ENCODE results near the gene TSPAN11.
"Not testable (repeated sequence)": the region's sequence is repeated elsewhere in the genome, so short reads cannot be mapped to it uniquely, and the experiment has no call there.

TSPAN11 gene

GRCh38 chr12:31005256-31005943, 78.9 kb downstream of the TSPAN11 start:
- no peak for DNase-seq

- no peak for DNase-seq
Measured at GRCh38 chr12:31005944-31006361, 79.4 kb downstream of the TSPAN11 start.

- no peak for DNase-seq
Measured at GRCh38 chr12:31006416-31007152, 80.0 kb downstream of the TSPAN11 start.

- no peak for DNase-seq
Measured at GRCh38 chr12:31007153-31007495, 80.6 kb downstream of the TSPAN11 start.

DNA sequence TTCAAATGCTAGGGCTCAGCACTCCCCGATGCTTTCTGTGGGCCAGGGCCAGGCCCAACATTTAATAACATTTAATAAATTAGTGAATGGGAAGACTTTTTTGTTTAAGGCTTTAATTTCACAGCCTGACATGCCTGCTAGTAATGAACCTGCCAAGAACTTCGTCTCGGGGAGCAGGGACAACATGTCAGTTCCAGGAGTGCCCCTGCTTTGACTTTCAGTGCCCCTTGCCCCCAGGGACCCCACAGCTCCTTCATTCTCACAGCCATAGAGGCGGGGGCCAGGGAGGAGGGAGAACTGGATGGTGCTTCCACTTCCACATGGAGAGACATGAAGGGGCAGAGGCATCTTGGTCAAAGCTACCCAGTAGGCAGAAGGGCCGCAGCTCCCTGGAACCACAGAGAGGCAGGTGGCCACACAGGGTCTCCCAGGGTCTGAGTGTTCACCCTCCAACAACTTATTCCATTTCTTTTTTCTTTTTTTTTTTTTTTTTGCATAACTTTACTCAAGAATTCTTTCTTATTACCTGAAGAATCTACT, 81.2 kb downstream of the TSPAN11 start:
- no peak for DNase-seq

- DNase-seq = no peak
Measured at GRCh38 chr12:31008241-31008761, 81.8 kb downstream of the TSPAN11 start.

- DNase-seq = no peak
Measured at GRCh38 chr12:31008961-31009840, 82.7 kb downstream of the TSPAN11 start.

DNA sequence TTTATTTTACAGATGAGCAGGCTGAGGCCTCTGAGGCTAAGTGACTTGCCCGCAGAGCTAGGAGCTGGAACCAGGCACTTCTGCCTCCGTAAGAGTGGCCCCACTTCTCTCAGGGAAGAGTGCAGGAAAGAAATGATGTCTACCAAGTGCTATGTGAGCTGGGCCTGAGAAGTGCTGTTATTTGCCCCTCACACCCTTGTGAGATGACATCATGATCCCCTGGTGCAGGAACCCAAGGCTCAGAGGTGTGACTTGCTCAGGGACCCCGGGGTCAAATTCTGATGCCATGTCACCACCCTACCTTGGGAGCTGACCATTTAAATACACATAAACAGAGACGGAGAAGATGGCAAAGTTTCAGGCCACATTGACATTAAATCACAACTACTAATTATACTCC, 83.4 kb downstream of the TSPAN11 start:
- DNase-seq = no peak

- DNase-seq = no peak
Measured at GRCh38 chr12:31011336-31011735, 84.8 kb downstream of the TSPAN11 start.

GRCh38 chr12:31011746-31012566, 85.4 kb downstream of the TSPAN11 start:
- no peak for DNase-seq

DNA sequence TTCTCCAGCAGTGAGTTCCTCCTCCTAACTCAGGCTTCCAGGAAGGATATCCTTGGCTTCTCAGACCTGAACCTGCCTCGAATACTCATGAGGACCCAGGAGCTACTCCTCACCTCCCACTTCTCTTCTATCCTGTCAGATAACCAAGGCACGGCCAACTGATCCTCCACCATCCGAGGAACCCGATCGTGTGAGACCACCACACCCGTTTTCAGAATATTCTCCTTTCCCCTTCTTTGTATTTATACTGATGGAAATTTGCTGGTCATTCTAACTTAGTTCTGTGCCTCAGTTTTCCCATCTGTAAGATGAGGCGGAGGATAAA, 86.0 kb downstream of the TSPAN11 start:
- DNase-seq = not testable (repeated sequence)

DNA sequence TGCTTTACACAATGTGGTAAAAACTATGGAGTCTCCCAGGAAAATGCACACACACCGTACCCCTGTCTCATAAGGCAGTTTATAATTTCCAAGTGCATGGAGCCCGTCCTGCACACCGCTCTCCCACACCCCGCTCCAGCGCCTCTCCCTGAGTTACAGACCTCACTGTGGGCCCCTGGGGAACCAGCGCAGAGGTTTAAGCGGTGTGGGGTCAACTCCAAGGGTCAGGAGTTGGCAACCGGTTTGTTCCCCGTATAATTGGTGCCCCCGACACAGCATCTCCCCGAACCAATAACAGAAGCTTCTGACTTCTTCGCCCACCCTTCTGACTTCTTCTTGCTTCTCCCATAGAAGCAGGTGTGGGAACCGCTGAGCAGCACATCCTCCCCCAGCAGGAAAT, 88.7 kb downstream of the TSPAN11 start:
- DNase-seq = no peak

- DNase-seq = no peak
Measured at GRCh38 chr12:31016057-31016456, 89.5 kb downstream of the TSPAN11 start.

DNA sequence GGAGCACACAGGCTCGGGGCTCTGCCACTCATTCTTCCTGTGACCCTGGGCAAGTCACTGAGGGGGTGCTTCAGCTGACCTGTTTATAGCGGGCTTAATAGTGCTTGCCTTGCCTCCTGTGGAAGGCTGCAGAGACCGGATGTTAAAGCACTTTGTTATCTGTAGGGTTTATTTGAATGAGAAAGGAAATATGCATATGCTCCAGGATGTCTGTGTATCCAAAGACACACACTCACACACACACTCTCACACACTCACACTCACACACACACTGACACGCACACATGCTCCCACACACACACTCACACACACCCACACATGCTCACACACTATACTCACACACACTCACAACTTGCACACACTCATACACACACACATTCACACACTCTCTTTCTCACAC, 91.0 kb downstream of the TSPAN11 start:
- DNase-seq = no peak

DNA sequence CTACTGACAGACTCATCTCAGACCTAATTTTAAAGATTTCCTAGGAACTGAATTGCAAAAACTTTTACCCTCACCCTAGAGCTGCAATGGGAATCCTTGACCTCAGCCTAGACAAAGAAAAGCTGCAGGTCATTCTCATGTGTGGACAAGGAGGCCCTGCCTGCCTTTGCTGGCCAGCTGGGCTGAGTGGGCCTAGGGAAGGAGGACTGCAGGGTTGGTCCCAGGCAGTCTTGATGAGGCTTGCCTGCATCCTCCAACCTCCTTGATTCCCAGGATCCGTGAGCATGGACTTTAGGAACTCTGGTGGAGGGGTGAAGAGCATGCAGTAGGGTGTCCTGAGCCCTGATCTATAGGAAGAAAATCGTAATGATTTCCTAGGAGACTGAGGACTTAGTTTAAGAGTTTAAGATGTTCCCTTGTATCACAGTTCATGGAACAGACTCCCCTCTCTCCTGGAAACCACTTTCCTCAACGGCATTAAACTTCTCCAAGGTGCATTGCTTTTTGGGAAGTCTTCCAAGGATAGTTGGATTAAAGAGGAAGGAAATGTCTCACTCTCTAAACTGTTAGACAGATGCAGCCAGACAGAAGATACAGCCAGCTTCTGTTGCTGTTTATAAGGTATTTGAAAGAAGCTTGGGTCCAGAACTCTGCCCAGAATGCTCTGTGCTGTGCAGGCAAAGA, 91.7 kb downstream of the TSPAN11 start:
- DNase-seq = no peak

DNA sequence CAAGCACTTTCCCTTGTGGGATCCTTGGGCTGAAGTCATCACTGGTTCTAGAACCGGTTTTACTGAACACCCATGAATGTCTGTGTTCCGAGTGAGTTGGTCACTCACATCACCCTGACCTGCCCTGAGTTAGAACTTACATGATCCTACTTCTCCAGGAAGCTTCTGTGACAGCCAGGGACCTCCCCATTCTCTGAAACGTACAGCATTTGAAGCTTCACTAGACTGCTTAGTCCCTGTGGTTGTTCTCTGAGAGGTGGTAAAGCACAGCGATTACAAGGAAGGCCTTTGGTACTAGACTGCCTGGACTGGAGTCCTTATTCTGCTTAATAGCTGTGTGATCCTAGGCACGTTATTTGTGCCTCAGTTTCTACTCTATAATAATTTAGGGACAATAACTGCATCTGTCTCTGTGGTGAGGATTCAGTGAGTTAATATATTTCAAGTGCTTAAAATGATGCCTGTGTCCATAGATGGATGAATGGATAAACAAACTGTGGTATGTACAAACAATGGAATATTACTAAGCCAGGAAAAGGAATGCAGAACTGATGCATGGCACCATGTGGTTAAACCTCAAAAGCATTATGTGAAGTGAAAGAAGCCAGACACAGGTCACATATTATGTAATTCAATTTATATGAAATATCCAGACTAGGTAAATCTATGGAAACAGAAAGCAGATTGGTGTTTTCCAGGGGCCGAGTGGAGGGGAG, 92.4 kb downstream of the TSPAN11 start:
- DNase-seq = no peak

DNA sequence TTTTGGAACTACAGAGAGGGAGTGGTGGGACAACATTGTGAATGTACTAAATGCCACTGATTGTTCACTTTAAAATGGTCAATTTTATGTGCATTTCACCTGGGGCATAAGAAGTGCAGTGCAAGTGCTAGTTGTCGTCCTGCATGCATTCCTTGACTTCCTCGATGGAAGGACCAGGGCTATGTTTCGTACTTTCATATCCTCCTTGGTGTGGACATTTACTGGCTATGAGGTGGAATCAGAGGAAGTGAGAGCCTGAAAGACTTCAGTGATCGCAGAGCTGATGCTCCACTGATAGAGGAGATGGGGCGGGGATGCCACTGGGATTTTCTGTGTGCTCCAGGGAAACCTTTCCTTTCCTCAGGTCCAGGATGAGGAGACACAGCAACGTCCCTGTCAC, 93.0 kb downstream of the TSPAN11 start:
- no peak for DNase-seq

GRCh38 chr12:31019976-31020375, 93.4 kb downstream of the TSPAN11 start:
- no peak for DNase-seq

GRCh38 chr12:31020385-31021166, 94.0 kb downstream of the TSPAN11 start:
- no peak for DNase-seq

DNA sequence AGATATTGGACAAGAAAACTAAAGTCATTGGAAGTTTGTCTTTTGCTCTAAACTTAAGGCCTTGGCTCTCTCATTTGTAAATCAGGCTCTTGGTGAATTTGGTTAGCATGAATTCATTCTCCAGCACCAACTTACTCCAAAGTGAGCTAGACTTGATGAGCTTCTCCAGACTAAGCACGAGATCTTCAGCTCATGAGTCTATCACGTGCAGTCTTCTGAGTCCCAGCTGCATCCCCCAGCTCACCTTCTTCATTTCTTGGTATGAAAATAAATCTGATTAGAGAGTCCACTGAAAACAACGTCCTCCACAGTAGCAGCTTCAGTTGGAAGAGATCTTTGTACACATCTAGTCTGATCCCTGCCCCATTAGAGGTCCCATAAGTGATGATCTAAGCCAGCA, 94.6 kb downstream of the TSPAN11 start:
- DNase-seq = no peak
